ENCODE data around the gene BLTP2. TPM values are rescaled to one million over a fixed set of nuclear protein-coding genes. Genes with fewer than 3 reads are reported as not detected.

BLTP2 gene
- total and polyA plus RNA-seq, 2 of the 13 experiments (the other 11 are each of a cell fraction or from before 2014, with no cell fraction given) = 66.7 to 80.9 TPM

DNA sequence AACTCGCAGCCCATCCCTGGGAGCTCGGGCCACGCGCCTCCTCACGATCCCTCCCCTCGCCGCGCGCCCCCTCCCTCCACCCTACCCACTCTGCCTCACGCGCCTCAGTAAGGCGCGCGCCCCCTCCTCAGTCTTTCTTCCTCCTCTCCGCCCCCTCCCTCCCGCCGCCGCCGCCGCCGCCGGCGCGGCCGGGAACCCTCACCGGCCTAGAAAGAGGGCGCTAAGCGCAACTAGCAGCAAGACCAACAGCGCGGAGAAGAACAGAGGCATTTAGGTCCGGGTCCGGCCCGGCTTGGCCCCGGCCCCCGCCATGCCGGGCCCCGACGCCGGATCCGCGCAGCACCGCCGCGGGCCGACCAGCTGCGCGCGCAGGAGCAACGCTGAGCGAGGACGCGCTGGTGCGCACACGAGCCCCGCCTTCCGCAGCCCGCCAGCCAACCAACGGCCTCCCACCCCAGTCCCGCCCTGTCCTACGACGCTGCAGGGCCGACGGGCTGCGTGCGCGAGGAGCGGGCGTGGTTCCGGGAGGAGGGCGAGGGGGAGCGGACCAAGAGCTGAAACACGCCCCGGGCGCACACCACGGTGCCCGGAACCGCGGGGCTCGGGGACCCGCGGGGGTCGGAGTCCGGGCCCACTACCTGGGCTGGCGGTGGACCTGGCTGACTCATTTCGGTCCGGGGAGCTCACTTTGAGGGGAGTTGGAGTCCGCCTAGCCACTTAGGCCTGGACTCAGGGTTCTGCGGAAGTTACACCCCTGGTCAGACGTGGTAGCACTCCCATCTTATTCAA, at the start of gene BLTP2 (continued):
- TF ChIP-seq, protein P1, sequence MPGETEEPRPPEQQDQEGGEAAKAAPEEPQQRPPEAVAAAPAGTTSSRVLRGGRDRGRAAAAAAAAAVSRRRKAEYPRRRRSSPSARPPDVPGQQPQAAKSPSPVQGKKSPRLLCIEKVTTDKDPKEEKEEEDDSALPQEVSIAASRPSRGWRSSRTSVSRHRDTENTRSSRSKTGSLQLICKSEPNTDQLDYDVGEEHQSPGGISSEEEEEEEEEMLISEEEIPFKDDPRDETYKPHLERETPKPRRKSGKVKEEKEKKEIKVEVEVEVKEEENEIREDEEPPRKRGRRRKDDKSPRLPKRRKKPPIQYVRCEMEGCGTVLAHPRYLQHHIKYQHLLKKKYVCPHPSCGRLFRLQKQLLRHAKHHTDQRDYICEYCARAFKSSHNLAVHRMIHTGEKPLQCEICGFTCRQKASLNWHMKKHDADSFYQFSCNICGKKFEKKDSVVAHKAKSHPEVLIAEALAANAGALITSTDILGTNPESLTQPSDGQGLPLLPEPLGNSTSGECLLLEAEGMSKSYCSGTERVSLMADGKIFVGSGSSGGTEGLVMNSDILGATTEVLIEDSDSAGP (CRISPR knock-in tag; IDR thresholded peaks at IDR 0.05; ENCODE audit: borderline replicate concordance) = peak; percentile 57; the same call in 1 of the 2 replicates
- peak; percentile 73 for TF ChIP-seq ZFP36L1 (CRISPR knock-in tag; IDR thresholded peaks at IDR 0.05)
- TF ChIP-seq ZNF660 (CRISPR knock-in tag; IDR thresholded peaks at IDR 0.05; ENCODE audit: borderline replicate concordance, low read depth) = no peak
- peak; percentile 85 for TF ChIP-seq HOXA3 (CRISPR knock-in tag; IDR thresholded peaks at IDR 0.05)
- TF ChIP-seq ZNF354B (CRISPR knock-in tag; IDR thresholded peaks at IDR 0.05) = 0 out of 2 replicates have a peak, but pooled peaks have one; percentile 43
- peak; percentile 83 for TF ChIP-seq ZFY (CRISPR knock-in tag; IDR thresholded peaks at IDR 0.05)
- TF ChIP-seq HNF4G (IDR thresholded peaks at IDR 0.05; ENCODE audit: borderline replicate concordance, low read depth, low read length) = no peak
- peak; percentile 67; the same call in 1 of the 2 replicates for TF ChIP-seq HNF4G (CRISPR knock-in tag; IDR thresholded peaks at IDR 0.05; ENCODE audit: borderline replicate concordance, low read depth)
- no peak for TF ChIP-seq MIER2 (CRISPR knock-in tag; IDR thresholded peaks at IDR 0.05)
- TF ChIP-seq, protein P2, sequence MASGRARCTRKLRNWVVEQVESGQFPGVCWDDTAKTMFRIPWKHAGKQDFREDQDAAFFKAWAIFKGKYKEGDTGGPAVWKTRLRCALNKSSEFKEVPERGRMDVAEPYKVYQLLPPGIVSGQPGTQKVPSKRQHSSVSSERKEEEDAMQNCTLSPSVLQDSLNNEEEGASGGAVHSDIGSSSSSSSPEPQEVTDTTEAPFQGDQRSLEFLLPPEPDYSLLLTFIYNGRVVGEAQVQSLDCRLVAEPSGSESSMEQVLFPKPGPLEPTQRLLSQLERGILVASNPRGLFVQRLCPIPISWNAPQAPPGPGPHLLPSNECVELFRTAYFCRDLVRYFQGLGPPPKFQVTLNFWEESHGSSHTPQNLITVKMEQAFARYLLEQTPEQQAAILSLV (CRISPR knock-in tag; IDR thresholded peaks at IDR 0.05; ENCODE audit: borderline replicate concordance) = peak; percentile 74
- TF ChIP-seq, protein P3, sequence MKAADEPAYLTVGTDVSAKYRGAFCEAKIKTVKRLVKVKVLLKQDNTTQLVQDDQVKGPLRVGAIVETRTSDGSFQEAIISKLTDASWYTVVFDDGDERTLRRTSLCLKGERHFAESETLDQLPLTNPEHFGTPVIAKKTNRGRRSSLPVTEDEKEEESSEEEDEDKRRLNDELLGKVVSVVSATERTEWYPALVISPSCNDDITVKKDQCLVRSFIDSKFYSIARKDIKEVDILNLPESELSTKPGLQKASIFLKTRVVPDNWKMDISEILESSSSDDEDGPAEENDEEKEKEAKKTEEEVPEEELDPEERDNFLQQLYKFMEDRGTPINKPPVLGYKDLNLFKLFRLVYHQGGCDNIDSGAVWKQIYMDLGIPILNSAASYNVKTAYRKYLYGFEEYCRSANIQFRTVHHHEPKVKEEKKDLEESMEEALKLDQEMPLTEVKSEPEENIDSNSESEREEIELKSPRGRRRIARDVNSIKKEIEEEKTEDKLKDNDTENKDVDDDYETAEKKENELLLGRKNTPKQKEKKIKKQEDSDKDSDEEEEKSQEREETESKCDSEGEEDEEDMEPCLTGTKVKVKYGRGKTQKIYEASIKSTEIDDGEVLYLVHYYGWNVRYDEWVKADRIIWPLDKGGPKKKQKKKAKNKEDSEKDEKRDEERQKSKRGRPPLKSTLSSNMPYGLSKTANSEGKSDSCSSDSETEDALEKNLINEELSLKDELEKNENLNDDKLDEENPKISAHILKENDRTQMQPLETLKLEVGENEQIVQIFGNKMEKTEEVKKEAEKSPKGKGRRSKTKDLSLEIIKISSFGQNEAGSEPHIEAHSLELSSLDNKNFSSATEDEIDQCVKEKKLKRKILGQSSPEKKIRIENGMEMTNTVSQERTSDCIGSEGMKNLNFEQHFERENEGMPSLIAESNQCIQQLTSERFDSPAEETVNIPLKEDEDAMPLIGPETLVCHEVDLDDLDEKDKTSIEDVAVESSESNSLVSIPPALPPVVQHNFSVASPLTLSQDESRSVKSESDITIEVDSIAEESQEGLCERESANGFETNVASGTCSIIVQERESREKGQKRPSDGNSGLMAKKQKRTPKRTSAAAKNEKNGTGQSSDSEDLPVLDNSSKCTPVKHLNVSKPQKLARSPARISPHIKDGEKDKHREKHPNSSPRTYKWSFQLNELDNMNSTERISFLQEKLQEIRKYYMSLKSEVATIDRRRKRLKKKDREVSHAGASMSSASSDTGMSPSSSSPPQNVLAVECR (CRISPR knock-in tag; IDR thresholded peaks at IDR 0.05; ENCODE audit: borderline replicate concordance) = peak; percentile 84; the same call in 1 of the 2 replicates
- TF ChIP-seq KDM2A (CRISPR knock-in tag; IDR thresholded peaks at IDR 0.05; ENCODE audit: borderline replicate concordance, low read depth) = peak; percentile 98
- TF ChIP-seq YY1 (IDR thresholded peaks at IDR 0.05; ENCODE audit: insufficient read depth, insufficient replicate concordance, low read depth, low read length) = peak; percentile 84
- no peak for TF ChIP-seq NR2F6 (IDR thresholded peaks at IDR 0.05)
- peak; percentile 39; the same call in 1 of the 2 replicates for TF ChIP-seq NR2F6 (CRISPR knock-in tag; IDR thresholded peaks at IDR 0.05)
- peak; percentile 61 for TF ChIP-seq YEATS4 (CRISPR knock-in tag; IDR thresholded peaks at IDR 0.05; ENCODE audit: borderline replicate concordance)
- TF ChIP-seq TCF7L2 (IDR thresholded peaks at IDR 0.05; ENCODE audit: low read depth, low read length) = no peak
